IMR-90 (cell line): ENCODE results near the gene PLBD1.

Experiments
- CTCF ChIP-seq: conservative IDR thresholded peaks from 2 replicates; pipeline ENCODE4 v1.5.1; 2012; ENCODE audit warnings: mild to moderate bottlenecking, low read depth, low read length, improper control_type of control experiment
- POLR2A ChIP-seq: IDR thresholded peaks from 2 replicates; pipeline ENCODE4 v1.6.1; 2012; ENCODE audit warnings: mild to moderate bottlenecking, low read depth, low read length

GRCh38 chr12:14573118-14573517, 5.4 kb upstream of the PLBD1 start:
- TF ChIP-seq POLR2A (no peak), CTCF (no peak)
